Choroid plexus epithelial cell (primary cell): ENCODE results near the gene RHEB.

ENCODE experiments used
- DNase-seq: peaks from one replicate; pipeline ENCODE4 v3.0.0-alpha.2; 2010; ENCODE audit warnings: low read depth
- H3K4me3 ChIP-seq: 2 replicates; pipeline ENCODE4 v1.5.1; 2011; ENCODE audit warnings: low read depth, mild to moderate bottlenecking, control low read depth, low read length, moderate library complexity
- CTCF ChIP-seq: conservative IDR thresholded peaks from 2 replicates; pipeline ENCODE4 v1.5.1; 2011; ENCODE audit warnings: low read depth, mild to moderate bottlenecking, control low read depth, inconsistent platforms, low read length, moderate library complexity

Gene RHEB

GRCh38 chr7:151491859-151492258, 27.8 kb downstream of the RHEB start:
- TF ChIP-seq CTCF: no peak
- DNase-seq: peak; percentile 95
- H3K4me3 ChIP-seq: no peak overlapping the region

- TF ChIP-seq CTCF: no peak
- H3K4me3 ChIP-seq: no peak overlapping the region
- DNase-seq: no peak
Measured at GRCh38 chr7:151490456-151491105, 29.1 kb downstream of the RHEB start.

DNA sequence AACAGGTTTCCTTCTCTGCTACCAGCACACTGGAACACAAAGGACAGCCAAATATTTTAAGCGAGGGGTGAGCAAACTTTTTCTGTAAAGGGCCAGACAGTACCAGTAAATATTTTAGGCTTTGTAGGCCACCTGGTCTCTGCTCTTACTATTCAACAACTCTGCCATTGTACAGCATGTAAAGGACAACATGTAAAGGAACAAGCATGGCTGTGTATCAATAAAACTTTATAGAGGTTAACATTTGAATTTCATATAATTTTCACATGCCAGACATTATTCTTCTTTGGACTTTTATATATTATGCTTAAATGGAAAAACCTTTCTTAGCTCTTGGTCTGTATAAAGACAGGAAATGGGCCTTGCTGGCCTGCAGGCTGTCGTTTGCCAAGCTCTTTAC, 30.2 kb downstream of the RHEB start:
- TF ChIP-seq CTCF: no peak
- no peak overlapping the region for H3K4me3 ChIP-seq
- DNase-seq: no peak

- no peak for DNase-seq
- TF ChIP-seq CTCF: no peak
- H3K4me3 ChIP-seq: no peak overlapping the region
Measured at GRCh38 chr7:151488096-151488495, 31.6 kb downstream of the RHEB start.

DNA sequence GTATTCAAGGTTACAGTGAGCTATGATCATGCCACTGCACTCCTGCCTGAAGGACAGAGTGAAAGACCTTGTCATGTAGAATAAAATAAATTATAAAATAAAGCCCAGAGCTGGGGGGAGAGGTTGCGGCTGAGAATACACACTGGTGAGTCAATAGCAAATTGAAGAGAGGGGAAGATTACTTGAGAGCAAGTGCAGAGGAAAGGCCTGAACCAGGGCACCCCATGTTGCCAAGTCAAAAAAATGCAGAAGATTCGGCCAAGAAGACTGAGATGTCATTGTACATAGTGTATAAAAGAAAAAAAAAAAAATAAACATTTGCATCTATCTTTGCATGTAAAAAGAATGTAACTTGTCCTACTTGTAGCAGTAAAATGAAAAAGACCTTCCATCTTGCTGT, 32.5 kb downstream of the RHEB start:
- TF ChIP-seq CTCF: no peak
- H3K4me3 ChIP-seq: no peak overlapping the region
- DNase-seq: no peak

DNA sequence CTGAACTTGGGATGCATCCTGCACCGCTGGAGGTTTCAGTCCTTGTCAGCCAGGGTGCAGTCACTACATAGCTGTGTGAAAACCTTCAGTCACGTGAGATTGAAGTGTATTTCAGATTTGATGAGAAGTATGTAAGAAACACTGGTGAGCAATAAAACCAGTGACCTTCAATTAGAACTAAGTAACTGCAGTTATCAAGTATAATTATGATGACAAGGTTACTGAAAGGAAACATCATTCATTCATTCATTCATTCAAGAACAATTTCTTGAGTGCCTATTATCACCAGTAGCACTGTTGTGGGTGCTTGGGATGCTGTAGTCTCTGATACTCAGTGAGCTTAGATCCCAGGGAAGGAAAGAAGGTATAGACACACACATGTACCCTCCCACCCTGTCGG, 33.6 kb downstream of the RHEB start:
- DNase-seq: no peak
- TF ChIP-seq CTCF: no peak

GRCh38 chr7:151484971-151485707, 34.6 kb downstream of the RHEB start:
- DNase-seq: peak; percentile 57
- H3K4me3 ChIP-seq: no peak overlapping the region
- no peak for TF ChIP-seq CTCF

More for the DNA sequence above, 33.6 kb downstream of the RHEB start:
- H3K4me3 ChIP-seq: no peak overlapping the region
